HT-29 (cell line): ENCODE measurements around the gene AXIN1. TPM values are rescaled to one million over a fixed set of nuclear protein-coding genes. Genes with fewer than 3 reads are reported as not detected.

Experiments used
- DNase-seq: peaks from one replicate; pipeline ENCODE4 v3.0.0-alpha.2; 2015; ENCODE audit warnings: low spot score
- total RNA-seq: library from RNA; depleted of rRNA; stranded (reverse); fragments of >200 nt; shearing (Covaris generic); gene quantifications from 2 replicates; pipeline ENCODE4 v1.2.3, GENCODE V29; 2014; rRNA removed

AXIN1 gene
- total RNA-seq, 1 experiment from 2014 or later = 88.4 TPM

GRCh38 chr16:247027-247426 is 105.5 kb downstream of the AXIN1 start:
- no peak for DNase-seq

DNA sequence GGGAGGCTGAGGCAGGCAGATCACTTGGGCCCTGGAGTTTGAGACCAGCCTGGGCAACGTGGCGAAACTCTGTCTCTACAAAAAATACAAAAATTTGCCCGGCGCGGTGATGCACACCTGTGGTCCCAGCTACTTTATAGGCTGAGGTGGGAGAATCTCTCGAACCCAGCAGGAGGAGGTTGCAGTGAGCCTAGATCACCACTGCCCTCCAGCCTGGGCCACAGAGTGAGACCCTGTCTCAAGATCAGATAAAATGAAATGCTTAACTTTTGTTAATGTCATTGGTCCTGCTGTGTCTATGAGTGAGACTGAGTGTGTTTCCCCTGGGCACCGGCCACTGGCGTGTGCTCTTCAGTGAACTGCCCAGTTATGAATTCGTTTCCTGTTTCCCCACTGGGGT is 107.4 kb downstream of the AXIN1 start:
- DNase-seq = no peak

GRCh38 chr16:243348-243747 is 109.2 kb downstream of the AXIN1 start:
- DNase-seq = no peak

GRCh38 chr16:242281-242680 is 110.2 kb downstream of the AXIN1 start:
- DNase-seq = no peak

GRCh38 chr16:240559-240958 is 112.0 kb downstream of the AXIN1 start:
- no peak for DNase-seq

DNA sequence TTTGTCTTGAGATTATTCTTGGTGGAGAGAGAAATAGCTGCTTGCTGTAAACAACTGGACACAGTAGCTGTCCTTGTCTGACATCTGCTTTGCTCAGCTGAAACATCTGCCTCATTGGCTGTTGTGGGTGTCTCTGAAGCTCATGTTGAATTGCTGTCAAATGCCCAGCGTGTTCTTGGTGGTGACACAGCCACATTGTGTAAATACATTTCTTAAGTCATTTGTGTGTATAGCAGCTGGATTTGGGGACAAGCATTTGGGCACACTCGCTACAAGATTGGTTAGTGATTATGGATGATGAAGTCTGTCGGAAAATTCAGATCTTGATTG is 112.6 kb downstream of the AXIN1 start:
- no peak for DNase-seq

Other genes starting within 250 kb of the AXIN1 start
- gene NPRL3, start 214.1 kb downstream of the AXIN1 start, total RNA-seq = 15.3 and 19.4 TPM in 2 replicates
- not detected in 2 replicates for gene HBZ, start 200.1 kb downstream of the AXIN1 start, total RNA-seq
- not detected in 2 replicates for gene HBM, start 186.7 kb downstream of the AXIN1 start, total RNA-seq
- not detected in 2 replicates for gene HBA2, start 179.8 kb downstream of the AXIN1 start, total RNA-seq
- gene HBA1, start 176.0 kb downstream of the AXIN1 start, total RNA-seq = not detected in 2 replicates
- not detected in 2 replicates for gene HBQ1, start 172.3 kb downstream of the AXIN1 start, total RNA-seq
- gene LUC7L, start 123.3 kb downstream of the AXIN1 start, total RNA-seq = 46.2 and 48.6 TPM in 2 replicates
- gene FAM234A, start 117.9 kb downstream of the AXIN1 start, total RNA-seq = 36.5 and 44.0 TPM in 2 replicates
- 0.41 and 0.55 TPM in 2 replicates for gene RGS11, start 76.8 kb downstream of the AXIN1 start, total RNA-seq
- gene ARHGDIG, start 72.1 kb downstream of the AXIN1 start, total RNA-seq = 33.1 and 52.0 TPM in 2 replicates
- gene PDIA2, start 69.6 kb downstream of the AXIN1 start, total RNA-seq = 3.0 and 6.3 TPM in 2 replicates
- 223 and 226 TPM in 2 replicates for gene MRPL28, start 17.8 kb upstream of the AXIN1 start, total RNA-seq
- 150 and 161 TPM in 2 replicates for gene PGAP6, start 29.3 kb upstream of the AXIN1 start, total RNA-seq
- 25.3 and 29.0 TPM in 2 replicates for gene NME4, start 44.5 kb upstream of the AXIN1 start, total RNA-seq
- 25.2 and 29.1 TPM in 2 replicates for gene DECR2, start 49.2 kb upstream of the AXIN1 start, total RNA-seq
- 5.2 and 9.5 TPM in 2 replicates for gene RAB11FIP3, start 72.9 kb upstream of the AXIN1 start, total RNA-seq
- 161 and 180 TPM in 2 replicates for gene CAPN15, start 175.0 kb upstream of the AXIN1 start, total RNA-seq
- gene PRR35, start 207.7 kb upstream of the AXIN1 start, total RNA-seq = 0.08 TPM in 1 of 2 replicates, not detected in the other
- 0.05 and 0.13 TPM in 2 replicates for gene NHLRC4, start 214.3 kb upstream of the AXIN1 start, total RNA-seq
- gene PIGQ, start 217.2 kb upstream of the AXIN1 start, total RNA-seq = 99.5 and 103 TPM in 2 replicates
- gene RAB40C, start 237.3 kb upstream of the AXIN1 start, total RNA-seq = 54.2 and 58.2 TPM in 2 replicates